GM18498 (cell line): ENCODE data around the gene CBLN3.

Experiments
- ATAC-seq: cut with Tn5 transposase; IDR thresholded peaks from one replicate; pipeline ENCODE4 v1.9.1; 2021; ENCODE audit warnings: mild to moderate bottlenecking, moderate library complexity; ENCODE audit not compliant: unreplicated experiment

Gene CBLN3

GRCh38 chr14:24439830-24440605, 10.6 kb upstream of the CBLN3 start:
- no peak for ATAC-seq

GRCh38 chr14:24439257-24439656, 9.8 kb upstream of the CBLN3 start:
- no peak for ATAC-seq

GRCh38 chr14:24438223-24439097, 9.0 kb upstream of the CBLN3 start:
- ATAC-seq: no peak

- no peak for ATAC-seq
Observed at GRCh38 chr14:24437736-24438067, 8.2 kb upstream of the CBLN3 start.

GRCh38 chr14:24437020-24437735, 7.7 kb upstream of the CBLN3 start:
- ATAC-seq: no peak

GRCh38 chr14:24436355-24437019, 7.0 kb upstream of the CBLN3 start:
- peak; percentile 33 for ATAC-seq

GRCh38 chr14:24435998-24436354, 6.5 kb upstream of the CBLN3 start:
- ATAC-seq: no peak

GRCh38 chr14:24435192-24435810, 5.8 kb upstream of the CBLN3 start:
- ATAC-seq: no peak

- no peak for ATAC-seq
Observed at GRCh38 chr14:24434676-24435075, 5.2 kb upstream of the CBLN3 start.

- no peak for ATAC-seq
Observed at GRCh38 chr14:24434036-24434435, 4.6 kb upstream of the CBLN3 start.

GRCh38 chr14:24432259-24433131, 3.0 kb upstream of the CBLN3 start:
- ATAC-seq: no peak

- ATAC-seq: peak; percentile 52
Observed at GRCh38 chr14:24431569-24432258, 2.2 kb upstream of the CBLN3 start.

- peak; percentile 38 for ATAC-seq
Observed at GRCh38 chr14:24430682-24431568, 1.5 kb upstream of the CBLN3 start.

GRCh38 chr14:24430143-24430681, 744 bp upstream of the CBLN3 start:
- peak; percentile 66 for ATAC-seq

- no peak for ATAC-seq
Observed at GRCh38 chr14:24428628-24429394, 657 bp downstream of the CBLN3 start.

GRCh38 chr14:24427537-24428508, 1.6 kb downstream of the CBLN3 start:
- ATAC-seq: no peak
